Upper lobe of left lung (tissue), 6 donors: ENCODE results near the gene GREB1L. TPM values are rescaled to one million over a fixed set of nuclear protein-coding genes. Genes with fewer than 3 reads are reported as not detected.
A peak's percentile ranks its signal among the peaks of the same experiment; 100 is the strongest.

Source experiments
- ATAC-seq, 2 donors: fragments of 200-7000 bp; cut with Tn5 transposase; one replicate each; pipeline ENCODE4 v1.9.1; 2022; ENCODE audit warnings: mild to moderate bottlenecking in 2 of 2, moderate library complexity in 2 of 2; ENCODE audit not compliant: low FRiP score in 2 of 2
- DNase-seq, 2 donors: peaks; one replicate each; pipeline ENCODE4 v3.0.0-alpha.2; 2019 to 2020
- H3K27ac ChIP-seq, 4 donors: fragments of 200-600 bp; sonication (generic); one replicate each; pipeline ENCODE4 v1.5.1; 2016 to 2019
- H3K27me3 ChIP-seq, 4 donors: fragments of 200-600 bp; sonication (generic); one replicate each; pipeline ENCODE4 v1.5.1; 2017 to 2019
- H3K36me3 ChIP-seq, 4 donors: fragments of 200-600 bp; sonication (generic); one replicate each; pipeline ENCODE4 v1.5.1; 2016 to 2019
- H3K4me1 ChIP-seq, 4 donors: fragments of 200-600 bp; sonication (generic); one replicate each; pipeline ENCODE4 v1.5.1; 2018 to 2019
- H3K4me3 ChIP-seq, 4 donors: fragments of 200-600 bp; sonication (generic); one replicate each; pipeline ENCODE4 v1.5.1; 2017 to 2019; ENCODE audit warnings: mild to moderate bottlenecking in 2 of 4, moderate library complexity in 1 of 4
- H3K9me3 ChIP-seq, 4 donors: fragments of 200-600 bp; sonication (generic); one replicate each; pipeline ENCODE4 v1.5.1; 2018 to 2019
- EP300 ChIP-seq, 4 donors: sonication (generic); formaldehyde crosslinking; IDR thresholded peaks; one replicate each; pipeline ENCODE4 v1.5.1; 2017; ENCODE audit warnings: antibody characterized with exemption in 4 of 4, control low read depth in 2 of 4
- POLR2A ChIP-seq, 4 donors: fragments of 450-650 bp; IDR thresholded peaks; one replicate each; pipeline ENCODE4 v1.5.1; 2016 to 2017; ENCODE audit warnings: antibody characterized with exemption in 4 of 4, mild to moderate bottlenecking in 2 of 4
- POLR2AphosphoS5 ChIP-seq, 2 donors: sonication (generic); formaldehyde crosslinking; IDR thresholded peaks; one replicate each; pipeline ENCODE4 v1.5.1; 2017; ENCODE audit warnings: antibody characterized with exemption in 2 of 2
- WGBS, 2 donors: methylation state at CpG; one replicate each; pipeline ENCODE4 v1.1.5; 2017 to 2018; 5-methylcytosine and 5-hydroxymethylcytosine counted together
- total RNA-seq, 6 donors: library from RNA; depleted of rRNA in 4 of 6; stranded (reverse); fragments of >200 nt in 4 of 6; gene quantifications; one replicate each; pipeline versions ENCODE4 v1.1.0 to v1.2.1, GENCODE V29; 2016 to 2021
- TF ChIP-seq, protein P1 (sequence below), 6 experiments: fragments of 450-650 bp in 4 of 6; fragments of 200-600 bp in 2 of 6; sonication (generic) in 2 of 6; IDR thresholded peaks; one replicate each; pipeline ENCODE4 v1.5.1; 2016 to 2019; ENCODE audit warnings: antibody characterized with exemption in 6 of 6
- donor health status: DM: no; HTN: no; CAD: no; lungs with moderate emphysema.
- donor health status: DM: no; HTN: yes; CAD: no; lungs with severe emphysema.

The GREB1L gene
- total RNA-seq, 6 donors from 2014 or later = under 0.01 to 2.0 (median 0.44) TPM

DNA sequence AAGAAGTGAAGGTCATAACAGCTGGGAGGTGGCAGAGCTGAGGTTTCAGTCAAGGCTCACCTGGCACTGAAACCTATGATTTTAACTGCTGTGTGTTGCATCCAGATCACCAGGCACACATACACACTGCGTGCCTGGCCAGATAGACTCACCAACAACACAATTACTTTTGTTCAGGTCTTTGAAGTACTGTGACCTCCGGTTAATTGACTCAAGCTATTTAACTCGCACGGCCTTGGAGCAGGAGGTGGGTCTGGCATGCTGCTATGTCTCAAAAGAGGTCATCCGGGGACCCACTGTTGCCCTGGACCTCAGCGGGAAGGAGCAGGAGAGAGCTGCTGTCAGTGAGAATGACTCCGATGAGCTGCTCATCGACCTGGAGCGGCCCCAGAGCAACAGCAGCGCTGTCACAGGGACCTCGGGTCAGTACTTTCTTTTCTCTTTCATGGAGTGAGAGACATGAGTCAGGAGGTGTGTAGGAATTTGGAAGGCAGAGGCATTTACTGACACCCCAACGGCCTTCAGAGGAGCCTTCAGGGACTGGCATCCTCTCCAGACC is 254.3 kb downstream of the GREB1L start:
- no peaks in the 10 kb centered on the region for H3K27me3 ChIP-seq
- no peak for TF ChIP-seq EP300 (IDR thresholded peaks at IDR 0.05)
- TF ChIP-seq, protein P1, sequence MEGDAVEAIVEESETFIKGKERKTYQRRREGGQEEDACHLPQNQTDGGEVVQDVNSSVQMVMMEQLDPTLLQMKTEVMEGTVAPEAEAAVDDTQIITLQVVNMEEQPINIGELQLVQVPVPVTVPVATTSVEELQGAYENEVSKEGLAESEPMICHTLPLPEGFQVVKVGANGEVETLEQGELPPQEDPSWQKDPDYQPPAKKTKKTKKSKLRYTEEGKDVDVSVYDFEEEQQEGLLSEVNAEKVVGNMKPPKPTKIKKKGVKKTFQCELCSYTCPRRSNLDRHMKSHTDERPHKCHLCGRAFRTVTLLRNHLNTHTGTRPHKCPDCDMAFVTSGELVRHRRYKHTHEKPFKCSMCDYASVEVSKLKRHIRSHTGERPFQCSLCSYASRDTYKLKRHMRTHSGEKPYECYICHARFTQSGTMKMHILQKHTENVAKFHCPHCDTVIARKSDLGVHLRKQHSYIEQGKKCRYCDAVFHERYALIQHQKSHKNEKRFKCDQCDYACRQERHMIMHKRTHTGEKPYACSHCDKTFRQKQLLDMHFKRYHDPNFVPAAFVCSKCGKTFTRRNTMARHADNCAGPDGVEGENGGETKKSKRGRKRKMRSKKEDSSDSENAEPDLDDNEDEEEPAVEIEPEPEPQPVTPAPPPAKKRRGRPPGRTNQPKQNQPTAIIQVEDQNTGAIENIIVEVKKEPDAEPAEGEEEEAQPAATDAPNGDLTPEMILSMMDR (IDR thresholded peaks at IDR 0.05) = no peak
- no peak for TF ChIP-seq POLR2A (IDR thresholded peaks at IDR 0.05)
- no peak for TF ChIP-seq POLR2AphosphoS5 (IDR thresholded peaks at IDR 0.05)
- no peaks in the 10 kb centered on the region for H3K4me1 ChIP-seq
- WGBS, 2 donors = 83 to 91% methylated on average over 5 to 12 of the region's 12 CpGs
- H3K4me3 ChIP-seq = no peak overlapping the region
- no peak overlapping the region for H3K27ac ChIP-seq
- no peaks in the 10 kb centered on the region for H3K9me3 ChIP-seq
- no peak for ATAC-seq
- DNase-seq = no peak
- H3K36me3 ChIP-seq = no peaks in the 10 kb centered on the region

DNA sequence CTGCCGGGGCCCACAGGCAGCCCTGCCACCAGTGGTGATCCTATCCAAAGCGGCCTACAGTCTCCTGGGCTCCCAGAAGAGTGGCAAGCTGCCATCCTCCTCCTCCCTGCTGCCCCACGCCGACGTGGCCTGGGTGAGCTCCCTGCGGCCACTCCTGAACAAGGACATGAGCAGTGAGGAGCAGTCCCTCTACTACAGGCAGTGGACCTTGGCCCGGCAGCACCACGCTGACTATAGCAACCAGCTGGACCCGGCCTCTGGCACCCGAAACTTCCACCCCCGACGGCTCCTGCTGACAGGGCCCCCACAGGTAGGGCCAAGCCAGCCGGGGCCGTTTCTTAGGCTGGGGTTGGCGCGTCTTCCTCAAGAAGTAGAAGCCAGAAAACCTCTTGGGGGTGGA is 258.0 kb downstream of the GREB1L start:
- Histone ChIP-seq H3K4me1 (no peaks in the 10 kb centered on the region), H3K9me3 (no peaks in the 10 kb centered on the region), H3K27ac (no peak overlapping the region), H3K27me3 (no peaks in the 10 kb centered on the region), H3K36me3 (no peaks in the 10 kb centered on the region), H3K4me3 (no peak overlapping the region)
- peak; percentile 7 to 21 for ATAC-seq
- peak in 1 of 2 donors; percentile 63 for DNase-seq
- WGBS, 2 donors = 91% methylated on average over 6 to 13 of the region's 16 CpGs
- TF ChIP-seq, protein P1 (IDR thresholded peaks at IDR 0.05) = no peak

GRCh38 chr18:21502661-21503060 is 260.6 kb downstream of the GREB1L start:
- Histone ChIP-seq H3K9me3 (no peaks in the 10 kb centered on the region), H3K4me1 (no peaks in the 10 kb centered on the region), H3K27ac (no peak overlapping the region), H3K4me3 (no peak overlapping the region), H3K36me3 (no peaks in the 10 kb centered on the region), H3K27me3 (no peaks in the 10 kb centered on the region)
- no peak for ATAC-seq
- DNase-seq = no peak
- TF ChIP-seq POLR2A (IDR thresholded peaks at IDR 0.05) (no peak), POLR2AphosphoS5 (IDR thresholded peaks at IDR 0.05) (no peak), EP300 (IDR thresholded peaks at IDR 0.05) (no peak)
- TF ChIP-seq, protein P1 (IDR thresholded peaks at IDR 0.05) = no peak
- 80 to 83% methylated on average over 7 of the region's 7 CpGs for WGBS, 2 donors

DNA sequence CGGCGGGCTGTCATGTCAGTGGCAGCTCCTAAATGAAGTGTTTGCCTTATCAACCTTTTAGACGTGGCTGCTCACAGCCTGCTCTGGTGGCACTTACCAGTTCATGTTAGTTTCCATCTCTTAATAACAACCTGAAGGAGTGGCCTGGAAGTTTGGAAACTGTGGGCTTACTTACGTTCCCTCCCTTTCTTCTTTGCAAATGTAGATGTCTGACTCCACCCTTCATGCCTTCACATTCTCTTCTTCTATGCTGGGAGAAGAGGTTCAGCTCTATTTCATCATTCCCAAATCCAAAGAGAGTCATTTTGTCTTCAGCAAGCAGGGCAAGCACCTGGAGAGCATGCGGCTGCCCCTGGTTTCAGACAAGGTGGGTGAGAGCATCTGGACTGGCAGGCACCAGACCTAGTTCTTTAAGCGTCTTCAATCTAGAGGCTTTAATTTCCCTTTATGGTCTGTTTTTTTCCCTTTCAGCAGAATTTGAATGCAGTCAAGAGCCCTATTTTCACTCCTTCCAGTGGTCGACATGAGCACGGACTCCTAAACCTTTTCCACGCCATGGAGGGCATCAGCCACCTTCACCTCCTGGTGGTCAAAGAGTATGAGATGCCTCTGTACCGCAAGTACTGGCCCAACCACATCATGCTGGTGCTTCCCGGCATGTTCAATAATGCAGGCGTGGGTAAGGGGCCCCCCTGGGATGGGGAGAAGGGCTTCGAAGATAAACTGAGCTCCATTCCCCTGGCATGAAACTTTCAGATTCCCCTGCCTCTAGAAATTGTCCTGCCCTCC is 266.1 kb downstream of the GREB1L start:
- Histone ChIP-seq H3K9me3 (no peaks in the 10 kb centered on the region), H3K36me3 (no peaks in the 10 kb centered on the region), H3K27me3 (no peaks in the 10 kb centered on the region), H3K4me3 (no peak overlapping the region), H3K4me1 (no peaks in the 10 kb centered on the region), H3K27ac (no peak overlapping the region)
- TF ChIP-seq EP300 (IDR thresholded peaks at IDR 0.05) (no peak), POLR2AphosphoS5 (IDR thresholded peaks at IDR 0.05) (no peak)
- WGBS, 2 donors = 85 to 90% methylated on average over 12 to 13 of the region's 13 CpGs
- DNase-seq = no peak
- no peak for ATAC-seq

GRCh38 chr18:21509062-21509461 is 267.0 kb downstream of the GREB1L start:
- no peaks in the 10 kb centered on the region for H3K4me1 ChIP-seq
- WGBS, 2 donors = 85 to 88% methylated on average over 5 of the region's 5 CpGs
- DNase-seq (no peak), ATAC-seq (no peak)
- TF ChIP-seq, protein P1 (IDR thresholded peaks at IDR 0.05) = no peak
- no peak for TF ChIP-seq EP300 (IDR thresholded peaks at IDR 0.05)
- H3K27ac ChIP-seq = no peak overlapping the region
- no peaks in the 10 kb centered on the region for H3K27me3 ChIP-seq
- no peak overlapping the region for H3K4me3 ChIP-seq
- no peaks in the 10 kb centered on the region for H3K9me3 ChIP-seq
- H3K36me3 ChIP-seq = no peaks in the 10 kb centered on the region
